ENCODE measurements around the gene ZCCHC7. TPM values are rescaled to one million over a fixed set of nuclear protein-coding genes. Genes with fewer than 3 reads are reported as not detected.
"Not testable (repeated sequence)": the region's sequence is repeated elsewhere in the genome, so short reads cannot be mapped to it uniquely, and the experiment has no call there.

Gene ZCCHC7
- polyA plus RNA-seq, 4 donors = 21.2 to 25.6 (median 25.1) TPM

GRCh38 chr9:37203456-37203855, 83.1 kb downstream of the ZCCHC7 start:
- DNase-seq (ENCODE audit: low read depth in 4 of 4, low spot score in 3 of 4) = not testable (repeated sequence)

GRCh38 chr9:37206121-37206620, 85.8 kb downstream of the ZCCHC7 start:
- no peak for DNase-seq (ENCODE audit: low read depth in 4 of 4, low spot score in 3 of 4)

GRCh38 chr9:37209431-37210386, 89.3 kb downstream of the ZCCHC7 start:
- no peak for DNase-seq (ENCODE audit: low read depth in 4 of 4, low spot score in 3 of 4)

GRCh38 chr9:37210737-37211523, 90.6 kb downstream of the ZCCHC7 start:
- no peak for DNase-seq (ENCODE audit: low read depth in 4 of 4, low spot score in 3 of 4)

GRCh38 chr9:37212435-37212834, 92.1 kb downstream of the ZCCHC7 start:
- DNase-seq (ENCODE audit: low read depth in 4 of 4, low spot score in 3 of 4) = no peak

- DNase-seq (ENCODE audit: low read depth in 4 of 4, low spot score in 3 of 4) = no peak
Measured at GRCh38 chr9:37215381-37215780, 95.0 kb downstream of the ZCCHC7 start.

- no peak for DNase-seq (ENCODE audit: low read depth in 4 of 4, low spot score in 3 of 4)
Measured at GRCh38 chr9:37215830-37216229, 95.5 kb downstream of the ZCCHC7 start.

GRCh38 chr9:37217161-37217560, 96.8 kb downstream of the ZCCHC7 start:
- DNase-seq (ENCODE audit: low read depth in 4 of 4, low spot score in 3 of 4) = no peak

- DNase-seq (ENCODE audit: low read depth in 4 of 4, low spot score in 3 of 4) = no peak
Measured at GRCh38 chr9:37218800-37219425, 98.5 kb downstream of the ZCCHC7 start.

GRCh38 chr9:37220971-37221370, 100.6 kb downstream of the ZCCHC7 start:
- no peak for DNase-seq (ENCODE audit: low read depth in 4 of 4, low spot score in 3 of 4)

GRCh38 chr9:37221489-37222106, 101.2 kb downstream of the ZCCHC7 start:
- no peak for DNase-seq (ENCODE audit: low read depth in 4 of 4, low spot score in 3 of 4)

GRCh38 chr9:37229455-37229854, 109.1 kb downstream of the ZCCHC7 start:
- no peak for DNase-seq (ENCODE audit: low read depth in 4 of 4, low spot score in 3 of 4)

- DNase-seq (ENCODE audit: low read depth in 4 of 4, low spot score in 3 of 4) = no peak
Measured at GRCh38 chr9:37229882-37230482, 109.6 kb downstream of the ZCCHC7 start.

GRCh38 chr9:37236822-37237221, 116.4 kb downstream of the ZCCHC7 start:
- DNase-seq (ENCODE audit: low read depth in 4 of 4, low spot score in 3 of 4) = no peak

- no peak for DNase-seq (ENCODE audit: low read depth in 4 of 4, low spot score in 3 of 4)
Measured at GRCh38 chr9:37238122-37238521, 117.7 kb downstream of the ZCCHC7 start.

- DNase-seq (ENCODE audit: low read depth in 4 of 4, low spot score in 3 of 4) = no peak
Measured at GRCh38 chr9:37239224-37239859, 119.0 kb downstream of the ZCCHC7 start.

GRCh38 chr9:37239921-37240320, 119.5 kb downstream of the ZCCHC7 start:
- DNase-seq (ENCODE audit: low read depth in 4 of 4, low spot score in 3 of 4) = no peak

- DNase-seq (ENCODE audit: low read depth in 4 of 4, low spot score in 3 of 4) = no peak
Measured at GRCh38 chr9:37241340-37241739, 121.0 kb downstream of the ZCCHC7 start.

GRCh38 chr9:37242089-37242488, 121.7 kb downstream of the ZCCHC7 start:
- no peak for DNase-seq (ENCODE audit: low read depth in 4 of 4, low spot score in 3 of 4)

All from right renal pelvis (tissue), 4 donors.